GM12878 (cell line): ENCODE data around the gene IQCF2. TPM values are rescaled to one million over a fixed set of nuclear protein-coding genes. Genes with fewer than 3 reads are reported as not detected.

Experiments
- ATAC-seq: fragments of 200-7000 bp; cut with Tn5 transposase; 3 replicates; pipeline ENCODE4 v1.9.1; 2020; ENCODE audit warnings: mild to moderate bottlenecking, moderate library complexity
- BruUV-seq: library from RNA; stranded (reverse); fragments of 400-500 nt; replicated peaks from 2 replicates; lab custom pipeline; 2021; lab: Mats Ljungman, UMichigan
- CTCF ChIA-PET: fragments of 300-600 bp; sonication (Branson Sonifier 250); formaldehyde crosslinking; extraction: SDS; loops from one replicate; lab custom pipeline; 2021; ENCODE audit warnings: inconsistent platforms; lab: Yijun Ruan, JAX
- POLR2A ChIA-PET: fragments of 350-600 bp; formaldehyde crosslinking; extraction: SDS; loops from one replicate; lab custom pipeline; 2021; ENCODE audit warnings: inconsistent platforms; lab: Charles Lee
- RAD21 ChIA-PET: fragments of 300-600 bp; sonication (Branson Sonifier 250); formaldehyde crosslinking; loops from one replicate; lab custom pipeline; 2023; ENCODE audit warnings: antibody characterized with exemption; ENCODE audit not compliant: unreplicated experiment; lab: Charles Lee
- SMC1A ChIA-PET: fragments of 300-600 bp; sonication (Branson Sonifier 250); formaldehyde crosslinking; loops from one replicate; lab custom pipeline; 2023; ENCODE audit not compliant: unreplicated experiment, uncharacterized antibody; lab: Charles Lee
- DNase-seq: peaks from one replicate; pipeline ENCODE4 v3.0.0-alpha.2; 2011; ENCODE audit warnings: low read depth, low spot score
- FAIRE-seq: peaks from 3 replicates; lab custom pipeline; 2011; peaks lifted over from hg19 to GRCh38; lab: Jason Lieb, UNC
- H2AFZ ChIP-seq: 2 replicates; pipeline ENCODE4 v1.6.0; 2011; ENCODE audit warnings: low read depth, low read length, control low read depth; ENCODE audit not compliant: control insufficient read depth
- H3K27ac ChIP-seq: 2 replicates; pipeline ENCODE4 v1.5.1; 2011; ENCODE audit warnings: control low read depth; ENCODE audit not compliant: control insufficient read depth, insufficient read depth
- H3K27me3 ChIP-seq, 2 experiments: replicated peaks in 1 of 2; 2 replicates each; pipeline versions ENCODE4 v1.6.0 to v1.6.1; 2011; ENCODE audit warnings: low read length in 1 of 2; ENCODE audit not compliant: control insufficient read depth in 2 of 2, insufficient read depth in 2 of 2
- H3K36me3 ChIP-seq, 2 experiments: 2 replicates each; pipeline ENCODE4 v1.5.1; 2011; ENCODE audit warnings: low read length in 1 of 2; ENCODE audit not compliant: control insufficient read depth in 2 of 2, insufficient read depth in 2 of 2
- H3K4me1 ChIP-seq: 2 replicates; pipeline ENCODE4 v1.6.1; 2011; ENCODE audit warnings: mild to moderate bottlenecking, low read length, moderate library complexity, mixed read lengths; ENCODE audit not compliant: control insufficient read depth, insufficient read depth
- H3K4me2 ChIP-seq: 2 replicates; pipeline ENCODE4 v1.6.0; 2011; ENCODE audit warnings: control low read depth; ENCODE audit not compliant: control insufficient read depth, insufficient read depth
- H3K4me3 ChIP-seq: fragments of 200-600 bp; sonication (generic); 2 replicates; pipeline ENCODE4 v1.5.1; 2016
- H3K79me2 ChIP-seq: 2 replicates; pipeline ENCODE4 v1.6.0; 2011; ENCODE audit warnings: low read length; ENCODE audit not compliant: control insufficient read depth, insufficient read depth
- H3K9ac ChIP-seq: 2 replicates; pipeline ENCODE4 v1.8.0; 2011; ENCODE audit warnings: low read length, control low read depth, mixed read lengths; ENCODE audit not compliant: control insufficient read depth, insufficient read depth
- H3K9me3 ChIP-seq: replicated peaks from 3 replicates; pipeline ENCODE4 v1.5.1; 2011; ENCODE audit warnings: mild to moderate bottlenecking, low read length; ENCODE audit not compliant: control insufficient read depth, insufficient read depth
- H4K20me1 ChIP-seq: 2 replicates; pipeline ENCODE4 v1.6.0; 2011; ENCODE audit not compliant: control insufficient read depth, insufficient read depth
- ATF2 ChIP-seq: IDR thresholded peaks from 2 replicates; pipeline ENCODE4 v1.6.1; 2012; ENCODE audit warnings: low read length, inconsistent platforms
- CBFB ChIP-seq: IDR thresholded peaks from 2 replicates; pipeline ENCODE4 v1.6.1; 2016; ENCODE audit warnings: antibody characterized with exemption, low read depth
- DPF2 ChIP-seq: fragments of 450-650 bp; IDR thresholded peaks from 2 replicates; pipeline ENCODE4 v1.6.1; 2017; ENCODE audit warnings: mild to moderate bottlenecking
- E2F4 ChIP-seq: IDR thresholded peaks from 2 replicates; pipeline ENCODE4 v1.6.1; 2012; ENCODE audit warnings: low read depth, low read length, improper control_type of control experiment
- EP300 ChIP-seq, 2 experiments: fragments of 150-350 bp in 1 of 2; IDR thresholded peaks; 2 replicates each; pipeline ENCODE4 v1.6.1; 2011 to 2012; ENCODE audit warnings: low read depth in 2 of 2, low read length in 2 of 2, borderline replicate concordance in 1 of 2, improper control_type of control experiment in 1 of 2, inconsistent platforms in 1 of 2; ENCODE audit not compliant: control insufficient read depth in 1 of 2
- FOXK2 ChIP-seq: fragments of 450-650 bp; IDR thresholded peaks from 2 replicates; pipeline ENCODE4 v1.6.1; 2017; ENCODE audit warnings: mild to moderate bottlenecking, moderate library complexity
- NFYA ChIP-seq: IDR thresholded peaks from 2 replicates; pipeline ENCODE4 v1.6.1; 2011; ENCODE audit warnings: low read depth, mild to moderate bottlenecking, low read length, improper control_type of control experiment, borderline replicate concordance
- NRF1 ChIP-seq: conservative IDR thresholded peaks from 2 replicates; pipeline ENCODE4 v1.6.1; 2011; ENCODE audit warnings: mild to moderate bottlenecking, low read depth, low read length, improper control_type of control experiment
- POU2F2 ChIP-seq: IDR thresholded peaks from 3 replicates; pipeline ENCODE4 v1.6.1; 2011; ENCODE audit warnings: low read depth, mild to moderate bottlenecking, low read length, borderline replicate concordance
- SMAD5 ChIP-seq: IDR thresholded peaks from 2 replicates; pipeline ENCODE4 v1.6.1; 2016; ENCODE audit warnings: antibody characterized with exemption, low read depth
- SP1 ChIP-seq: IDR thresholded peaks from one replicate; pipeline ENCODE4 v1.6.1; 2011; ENCODE audit warnings: low read depth, low read length
- WGBS: methylation state at CpG from one replicate; pipeline ENCODE4 v1.1.6; 2016; ENCODE audit warnings: low lambda C conversion rate; ENCODE audit not compliant: insufficient replicate concordance, insufficient coverage; ENCODE audit errors: missing lambda C conversion rate; 5-methylcytosine and 5-hydroxymethylcytosine counted together
- in situ Hi-C: fragments of 300-500 bp; cut with MboI; formaldehyde crosslinking; loops from 9 replicates; pipeline ENCODE4 v1.14.3; 2018; ENCODE audit warnings: mixed read lengths
- intact Hi-C: fragments of 100-400 bp; cut with micrococcal nuclease; formaldehyde crosslinking; loops from one replicate; pipeline ENCODE4 v1.14.2; 2022; ENCODE audit not compliant: unreplicated experiment
- polyA plus RNA-seq, 11 experiments: library from polyadenylated mRNA; depleted of rRNA in 4 of 11; unstranded in 6 of 11; stranded (reverse) in 5 of 11; fragments of >200 nt; fragmentation: Nextera tagmentation in 4 of 11; fragmentation: Illumina TruSeq in 1 of 11; extraction: Ambion mirVana in 4 of 11; extraction: Trizol in 1 of 11; gene quantifications; 1 replicate in 1 of 11; 2 replicates in 10 of 11; pipeline versions ENCODE4 v1.2.1 to v1.2.3, GENCODE V29; 2011 to 2016; ENCODE audit warnings: inconsistent platforms in 2 of 11, missing spikeins in 2 of 11, low read depth in 1 of 11
- total RNA-seq, 4 experiments: library from RNA; depleted of rRNA in 3 of 4; stranded (reverse); fragments of >200 nt in 3 of 4; fragmentation: Illumina TruSeq in 1 of 4; extraction: Trizol in 1 of 4; gene quantifications; 2 replicates each; pipeline versions ENCODE4 v1.2.1 to v1.2.3, GENCODE V29; 2013 to 2021
- TF ChIP-seq, protein P1 (sequence below): fragments of 450-650 bp; formaldehyde crosslinking; IDR thresholded peaks from 2 replicates; pipeline ENCODE4 v1.5.0; 2022; ENCODE audit warnings: mild to moderate bottlenecking, missing genetic modification characterization
- TF ChIP-seq, protein P2 (sequence below), 3 experiments: IDR thresholded peaks in 2 of 3; conservative IDR thresholded peaks in 1 of 3; 2 replicates each; pipeline ENCODE4 v1.5.1; 2011; ENCODE audit warnings: low read depth in 3 of 3, low read length in 3 of 3, mild to moderate bottlenecking in 3 of 3, control low read depth in 2 of 3, moderate library complexity in 2 of 3, inconsistent platforms in 1 of 3, mixed read lengths in 1 of 3; ENCODE audit not compliant: control insufficient read depth in 2 of 3, insufficient read depth in 1 of 3; ENCODE audit errors: extremely low read depth in 1 of 3

IQCF2 gene
- total and polyA plus RNA-seq, 10 of the 15 experiments (the other 5 are each of a cell fraction or from before 2014, with no cell fraction given): not detected

DNA sequence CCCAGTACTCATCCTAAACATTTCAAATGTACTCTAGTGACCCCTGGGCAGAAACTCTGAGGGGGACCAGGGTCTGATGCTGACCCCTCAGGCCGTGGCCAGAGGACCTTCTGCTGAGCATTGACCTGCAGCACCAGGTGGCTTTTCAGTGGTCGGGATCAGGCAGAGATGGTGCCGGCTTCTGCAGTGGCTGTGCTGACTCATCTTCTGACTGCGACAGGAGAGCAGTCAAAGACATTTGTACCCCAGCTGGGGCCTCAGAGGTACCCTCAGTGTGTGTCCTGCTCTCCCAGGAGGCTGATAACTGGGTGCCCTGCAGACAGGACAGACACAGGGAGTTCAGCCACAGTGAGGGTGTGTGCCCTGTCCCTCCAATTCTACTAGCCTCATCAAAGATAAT, 45.8 kb upstream of the IQCF2 start:
- RAD21 ChIA-PET: no interaction called here
- Histone ChIP-seq H3K4me3 (no peak overlapping the region), H4K20me1 (no peaks in the 10 kb centered on the region), H3K36me3 (no peaks in the 10 kb centered on the region), H3K27ac (no peak overlapping the region), H3K9me3 (no peaks in the 10 kb centered on the region; the same call in 2 of the 3 replicates), H3K4me2 (no peak overlapping the region), H3K4me1 (no peaks in the 10 kb centered on the region), H3K9ac (no peak overlapping the region), H3K79me2 (no peaks in the 10 kb centered on the region), H2AFZ (no peak overlapping the region)
- intact Hi-C loops: no loop called here
- no peak for FAIRE-seq
- DNase-seq: no peak
- BruUV-seq: no TSS peak
- WGBS: 0% methylated on average over 4 of the region's 4 CpGs
- POLR2A ChIA-PET: no interaction called here
- SMC1A ChIA-PET: no interaction called here
- no peak for ATAC-seq
- CTCF ChIA-PET: no interaction called here
- no peak for TF ChIP-seq EP300 (IDR thresholded peaks at IDR 0.05; ENCODE audit: borderline replicate concordance in 1 of 2, control insufficient read depth in 1 of 2, low read depth in 2 of 2, low read length in 2 of 2)
- TF ChIP-seq NFYA: no peak
- TF ChIP-seq DPF2: no peak
- no peak for TF ChIP-seq SP1
- no peak for TF ChIP-seq POU2F2
- no peak for TF ChIP-seq SMAD5
- TF ChIP-seq FOXK2: no peak
- TF ChIP-seq ATF2: no peak
- no peak for TF ChIP-seq E2F4
- TF ChIP-seq, protein P1, sequence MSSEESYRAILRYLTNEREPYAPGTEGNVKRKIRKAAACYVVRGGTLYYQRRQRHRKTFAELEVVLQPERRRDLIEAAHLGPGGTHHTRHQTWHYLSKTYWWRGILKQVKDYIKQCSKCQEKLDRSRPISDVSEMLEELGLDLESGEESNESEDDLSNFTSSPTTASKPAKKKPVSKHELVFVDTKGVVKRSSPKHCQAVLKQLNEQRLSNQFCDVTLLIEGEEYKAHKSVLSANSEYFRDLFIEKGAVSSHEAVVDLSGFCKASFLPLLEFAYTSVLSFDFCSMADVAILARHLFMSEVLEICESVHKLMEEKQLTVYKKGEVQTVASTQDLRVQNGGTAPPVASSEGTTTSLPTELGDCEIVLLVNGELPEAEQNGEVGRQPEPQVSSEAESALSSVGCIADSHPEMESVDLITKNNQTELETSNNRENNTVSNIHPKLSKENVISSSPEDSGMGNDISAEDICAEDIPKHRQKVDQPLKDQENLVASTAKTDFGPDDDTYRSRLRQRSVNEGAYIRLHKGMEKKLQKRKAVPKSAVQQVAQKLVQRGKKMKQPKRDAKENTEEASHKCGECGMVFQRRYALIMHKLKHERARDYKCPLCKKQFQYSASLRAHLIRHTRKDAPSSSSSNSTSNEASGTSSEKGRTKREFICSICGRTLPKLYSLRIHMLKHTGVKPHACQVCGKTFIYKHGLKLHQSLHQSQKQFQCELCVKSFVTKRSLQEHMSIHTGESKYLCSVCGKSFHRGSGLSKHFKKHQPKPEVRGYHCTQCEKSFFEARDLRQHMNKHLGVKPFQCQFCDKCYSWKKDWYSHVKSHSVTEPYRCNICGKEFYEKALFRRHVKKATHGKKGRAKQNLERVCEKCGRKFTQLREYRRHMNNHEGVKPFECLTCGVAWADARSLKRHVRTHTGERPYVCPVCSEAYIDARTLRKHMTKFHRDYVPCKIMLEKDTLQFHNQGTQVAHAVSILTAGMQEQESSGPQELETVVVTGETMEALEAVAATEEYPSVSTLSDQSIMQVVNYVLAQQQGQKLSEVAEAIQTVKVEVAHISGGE (CRISPR knock-in tag): no peak
- TF ChIP-seq CBFB: no peak
- TF ChIP-seq NRF1: no peak
- TF ChIP-seq, protein P2, sequence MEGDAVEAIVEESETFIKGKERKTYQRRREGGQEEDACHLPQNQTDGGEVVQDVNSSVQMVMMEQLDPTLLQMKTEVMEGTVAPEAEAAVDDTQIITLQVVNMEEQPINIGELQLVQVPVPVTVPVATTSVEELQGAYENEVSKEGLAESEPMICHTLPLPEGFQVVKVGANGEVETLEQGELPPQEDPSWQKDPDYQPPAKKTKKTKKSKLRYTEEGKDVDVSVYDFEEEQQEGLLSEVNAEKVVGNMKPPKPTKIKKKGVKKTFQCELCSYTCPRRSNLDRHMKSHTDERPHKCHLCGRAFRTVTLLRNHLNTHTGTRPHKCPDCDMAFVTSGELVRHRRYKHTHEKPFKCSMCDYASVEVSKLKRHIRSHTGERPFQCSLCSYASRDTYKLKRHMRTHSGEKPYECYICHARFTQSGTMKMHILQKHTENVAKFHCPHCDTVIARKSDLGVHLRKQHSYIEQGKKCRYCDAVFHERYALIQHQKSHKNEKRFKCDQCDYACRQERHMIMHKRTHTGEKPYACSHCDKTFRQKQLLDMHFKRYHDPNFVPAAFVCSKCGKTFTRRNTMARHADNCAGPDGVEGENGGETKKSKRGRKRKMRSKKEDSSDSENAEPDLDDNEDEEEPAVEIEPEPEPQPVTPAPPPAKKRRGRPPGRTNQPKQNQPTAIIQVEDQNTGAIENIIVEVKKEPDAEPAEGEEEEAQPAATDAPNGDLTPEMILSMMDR (IDR thresholded peaks at IDR 0.05 in 2 of 3, conservative IDR thresholded peaks at IDR 0.05 in 1 of 3; ENCODE audit: control insufficient read depth in 2 of 3, extremely low read depth in 1 of 3, insufficient read depth in 1 of 3, low read depth in 3 of 3, low read length in 3 of 3): no peak
- TF ChIP-seq, all 136 proteins: peak for 0
- in situ Hi-C loops: no loop called here
- H3K27me3 ChIP-seq: peaks cover 0 to 7% of the 10 kb centered on the region in 2 experiments; a peak in 2 of 4 replicates
